HepG2 (cell line): Measurements from ENCODE around the gene ZNRF3. TPM values are rescaled to one million over a fixed set of nuclear protein-coding genes. Genes with fewer than 3 reads are reported as not detected.

ENCODE experiments used
- ARNT2 ChIP-seq: sonication (generic); formaldehyde crosslinking; IDR thresholded peaks from 2 replicates; pipeline ENCODE4 v1.8.0; 2022; ENCODE audit warnings: mild to moderate bottlenecking, low read depth, missing genetic modification reagents, moderate library complexity
- BCL3 ChIP-seq: sonication (generic); formaldehyde crosslinking; IDR thresholded peaks from 2 replicates; pipeline ENCODE4 v1.5.1; 2020; ENCODE audit warnings: mild to moderate bottlenecking, missing genetic modification reagents, moderate library complexity
- BCL6 ChIP-seq: IDR thresholded peaks from 2 replicates; pipeline ENCODE4 v1.6.1; 2016; ENCODE audit warnings: missing genetic modification reagents, missing compliant biosample characterization
- DBP ChIP-seq: sonication (generic); formaldehyde crosslinking; IDR thresholded peaks from 2 replicates; pipeline ENCODE4 v1.4.0; 2020; ENCODE audit warnings: missing genetic modification reagents; ENCODE audit errors: not compliant biosample characterization
- GZF1 ChIP-seq: sonication (generic); formaldehyde crosslinking; IDR thresholded peaks from 2 replicates; pipeline ENCODE4 v1.5.1; 2020; ENCODE audit warnings: mild to moderate bottlenecking, missing genetic modification reagents
- MTF2 ChIP-seq: sonication (generic); formaldehyde crosslinking; IDR thresholded peaks from 2 replicates; pipeline ENCODE4 v1.5.0; 2020; ENCODE audit warnings: missing genetic modification reagents, borderline replicate concordance
- PHB2 ChIP-seq: fragments of 450-650 bp; IDR thresholded peaks from 2 replicates; pipeline ENCODE4 v1.6.1; 2018; ENCODE audit not compliant: partially characterized antibody
- RBM22 ChIP-seq: fragments of 200-400 bp; formaldehyde crosslinking; optimal IDR thresholded peaks from 2 replicates; pipeline ENCODE3; 2017; ENCODE audit warnings: mild to moderate bottlenecking, low read length, moderate library complexity
- SETDB1 ChIP-seq: sonication (generic); formaldehyde crosslinking; IDR thresholded peaks from 2 replicates; pipeline ENCODE4 v1.5.1; 2020; ENCODE audit warnings: missing genetic modification reagents, mild to moderate bottlenecking, borderline replicate concordance
- SIX4 ChIP-seq: sonication (generic); formaldehyde crosslinking; IDR thresholded peaks from 2 replicates; pipeline ENCODE4 v1.4.0; 2020; ENCODE audit warnings: missing genetic modification reagents
- SP1 ChIP-seq, 2 experiments: fragments of 450-650 bp in 1 of 2; sonication (generic) in 1 of 2; formaldehyde crosslinking in 1 of 2; IDR thresholded peaks; 2 replicates each; pipeline versions ENCODE4 v1.4.0 to v1.6.1; 2016 to 2020; ENCODE audit warnings: missing genetic modification reagents in 1 of 2
- ZBTB1 ChIP-seq: sonication (generic); formaldehyde crosslinking; IDR thresholded peaks from 2 replicates; pipeline ENCODE4 v1.4.0; 2020; ENCODE audit warnings: missing genetic modification reagents, borderline replicate concordance
- ZFP37 ChIP-seq: sonication (generic); formaldehyde crosslinking; IDR thresholded peaks from 2 replicates; pipeline ENCODE4 v1.4.0; 2020; ENCODE audit warnings: missing genetic modification reagents, borderline replicate concordance
- ZNF703 ChIP-seq: sonication (generic); formaldehyde crosslinking; IDR thresholded peaks from 2 replicates; pipeline ENCODE4 v1.5.1; 2020; ENCODE audit warnings: missing genetic modification reagents, mild to moderate bottlenecking, moderate library complexity, borderline replicate concordance
- ZNF772 ChIP-seq: sonication (generic); formaldehyde crosslinking; IDR thresholded peaks from 2 replicates; pipeline ENCODE4 v1.5.0; 2020; ENCODE audit warnings: mild to moderate bottlenecking, missing genetic modification reagents
- ZNF775 ChIP-seq: sonication (generic); formaldehyde crosslinking; IDR thresholded peaks from 2 replicates; pipeline ENCODE4 v1.4.0; 2020; ENCODE audit warnings: missing genetic modification reagents, mild to moderate bottlenecking, moderate library complexity, borderline replicate concordance
- ZSCAN9 ChIP-seq: IDR thresholded peaks from 2 replicates; pipeline ENCODE4 v1.6.1; 2016; ENCODE audit warnings: borderline replicate concordance
- polyA plus RNA-seq, 8 experiments: library from polyadenylated mRNA; depleted of rRNA in 3 of 8; stranded (reverse) in 7 of 8; unstranded in 1 of 8; fragments of >200 nt; fragmentation: Illumina TruSeq in 4 of 8; extraction: Trizol in 4 of 8; gene quantifications; 2 replicates each; pipeline versions ENCODE4 v1.2.1 to v1.2.3, GENCODE V29; 2011 to 2016; ENCODE audit warnings: low read depth in 4 of 8, missing spikeins in 1 of 8, mixed read lengths in 1 of 8; ENCODE audit not compliant: insufficient read depth in 1 of 8
- total RNA-seq, 5 experiments: library from RNA; depleted of rRNA; stranded (reverse); fragments of >200 nt; fragmentation: Illumina TruSeq; extraction: Trizol; gene quantifications; 2 replicates each; pipeline ENCODE4 v1.2.3, GENCODE V29; 2016; ENCODE audit warnings: low read depth in 1 of 5
- TF ChIP-seq, protein P1 (sequence below): sonication (generic); formaldehyde crosslinking; IDR thresholded peaks from 2 replicates; pipeline ENCODE4 v1.5.0; 2020; ENCODE audit warnings: mild to moderate bottlenecking, missing genetic modification reagents
- TF ChIP-seq, protein P2 (sequence below): IDR thresholded peaks from 2 replicates; pipeline ENCODE4 v1.6.1; 2016; ENCODE audit warnings: missing biosample characterization, missing genetic modification reagents, low read depth
- TF ChIP-seq, protein P3 (sequence below): IDR thresholded peaks from 2 replicates; pipeline ENCODE4 v1.6.1; 2016; ENCODE audit warnings: missing compliant biosample characterization, missing genetic modification reagents, borderline replicate concordance
- TF ChIP-seq, protein P4 (sequence below): sonication (generic); formaldehyde crosslinking; IDR thresholded peaks from 2 replicates; pipeline ENCODE4 v1.5.0; 2020; ENCODE audit warnings: missing genetic modification reagents

ZNRF3 gene
- total and polyA plus RNA-seq, 2 of the 13 experiments (the other 11 are each of a cell fraction or from before 2014, with no cell fraction given): 20.3 to 36.7 TPM

DNA sequence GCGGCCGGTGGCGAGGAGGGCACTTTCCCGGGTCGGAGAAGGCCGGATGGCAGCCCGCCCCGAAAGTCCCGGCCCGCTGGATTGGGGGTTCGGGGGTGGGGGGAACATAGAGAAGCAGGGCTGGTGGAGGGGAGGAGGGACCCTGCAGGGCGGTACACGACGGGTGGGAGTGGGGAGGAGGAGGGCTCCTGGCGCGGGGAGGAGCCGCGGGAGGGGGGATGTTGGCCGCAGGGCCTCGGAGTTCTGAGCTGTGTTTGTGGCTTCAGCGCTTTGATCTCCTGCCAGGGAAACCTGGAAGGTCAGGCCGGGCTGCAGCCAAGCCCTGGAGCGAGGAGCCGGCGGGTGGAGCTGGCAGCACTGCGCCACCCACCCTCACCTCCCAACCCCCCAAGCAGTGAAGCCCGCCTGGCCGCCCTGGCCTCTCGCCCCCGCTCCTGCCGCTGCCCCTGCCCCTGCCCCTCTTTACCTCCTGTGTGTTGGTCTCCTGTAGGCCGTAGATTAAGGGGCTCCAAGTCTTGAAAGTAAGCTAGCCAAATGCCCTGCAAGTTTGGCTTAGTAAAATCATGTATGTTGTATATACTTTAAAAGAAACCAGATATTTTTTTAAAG is 147.3 kb downstream of the ZNRF3 start (continued):
- TF ChIP-seq SIX4 (peak; percentile 86), SETDB1 (CRISPR knock-in tag) (no peak), DBP (CRISPR knock-in tag) (no peak), ARNT2 (CRISPR knock-in tag) (no peak), BCL3 (no peak), PHB2 (no peak), ZNF703 (no peak), MTF2 (no peak), ZBTB1 (CRISPR knock-in tag) (no peak), ZSCAN9 (CRISPR knock-in tag) (peak; percentile 46; the same call in 1 of the 2 replicates), RBM22 (no peak), ZNF772 (no peak; the same call in 1 of the 2 replicates), BCL6 (peak; percentile 99), ZNF775 (CRISPR knock-in tag) (no peak), SP1 (IDR thresholded peaks at IDR 0.05) (no peak), SP1 (CRISPR knock-in tag; IDR thresholded peaks at IDR 0.05) (peak; percentile 59), GZF1 (CRISPR knock-in tag) (no peak), ZFP37 (CRISPR knock-in tag) (peak; percentile 49; the same call in 1 of the 2 replicates)
- TF ChIP-seq, protein P1, sequence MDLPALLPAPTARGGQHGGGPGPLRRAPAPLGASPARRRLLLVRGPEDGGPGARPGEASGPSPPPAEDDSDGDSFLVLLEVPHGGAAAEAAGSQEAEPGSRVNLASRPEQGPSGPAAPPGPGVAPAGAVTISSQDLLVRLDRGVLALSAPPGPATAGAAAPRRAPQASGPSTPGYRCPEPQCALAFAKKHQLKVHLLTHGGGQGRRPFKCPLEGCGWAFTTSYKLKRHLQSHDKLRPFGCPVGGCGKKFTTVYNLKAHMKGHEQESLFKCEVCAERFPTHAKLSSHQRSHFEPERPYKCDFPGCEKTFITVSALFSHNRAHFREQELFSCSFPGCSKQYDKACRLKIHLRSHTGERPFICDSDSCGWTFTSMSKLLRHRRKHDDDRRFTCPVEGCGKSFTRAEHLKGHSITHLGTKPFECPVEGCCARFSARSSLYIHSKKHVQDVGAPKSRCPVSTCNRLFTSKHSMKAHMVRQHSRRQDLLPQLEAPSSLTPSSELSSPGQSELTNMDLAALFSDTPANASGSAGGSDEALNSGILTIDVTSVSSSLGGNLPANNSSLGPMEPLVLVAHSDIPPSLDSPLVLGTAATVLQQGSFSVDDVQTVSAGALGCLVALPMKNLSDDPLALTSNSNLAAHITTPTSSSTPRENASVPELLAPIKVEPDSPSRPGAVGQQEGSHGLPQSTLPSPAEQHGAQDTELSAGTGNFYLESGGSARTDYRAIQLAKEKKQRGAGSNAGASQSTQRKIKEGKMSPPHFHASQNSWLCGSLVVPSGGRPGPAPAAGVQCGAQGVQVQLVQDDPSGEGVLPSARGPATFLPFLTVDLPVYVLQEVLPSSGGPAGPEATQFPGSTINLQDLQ: peak; percentile 58; the same call in 1 of the 2 replicates
- TF ChIP-seq, protein P2, sequence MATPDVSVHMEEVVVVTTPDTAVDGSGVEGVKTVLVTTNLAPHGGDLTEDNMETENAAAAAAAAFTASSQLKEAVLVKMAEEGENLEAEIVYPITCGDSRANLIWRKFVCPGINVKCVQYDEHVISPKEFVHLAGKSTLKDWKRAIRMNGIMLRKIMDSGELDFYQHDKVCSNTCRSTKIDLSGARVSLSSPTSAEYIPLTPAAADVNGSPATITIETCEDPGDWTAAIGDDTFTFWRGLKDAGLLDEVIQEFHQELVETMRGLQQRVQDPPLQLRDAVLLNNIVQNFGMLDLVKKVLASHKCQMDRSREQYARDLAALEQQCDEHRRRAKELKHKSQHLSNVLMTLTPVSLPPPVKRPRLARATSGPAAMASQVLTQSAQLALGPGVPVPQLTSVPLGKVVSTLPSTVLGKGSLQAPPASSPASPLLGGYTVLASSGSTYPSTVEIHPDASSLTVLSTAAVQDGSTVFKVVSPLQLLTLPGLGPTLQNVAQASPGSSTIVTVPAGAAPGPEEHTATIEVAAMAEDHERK (CRISPR knock-in tag): no peak
- TF ChIP-seq, protein P3, sequence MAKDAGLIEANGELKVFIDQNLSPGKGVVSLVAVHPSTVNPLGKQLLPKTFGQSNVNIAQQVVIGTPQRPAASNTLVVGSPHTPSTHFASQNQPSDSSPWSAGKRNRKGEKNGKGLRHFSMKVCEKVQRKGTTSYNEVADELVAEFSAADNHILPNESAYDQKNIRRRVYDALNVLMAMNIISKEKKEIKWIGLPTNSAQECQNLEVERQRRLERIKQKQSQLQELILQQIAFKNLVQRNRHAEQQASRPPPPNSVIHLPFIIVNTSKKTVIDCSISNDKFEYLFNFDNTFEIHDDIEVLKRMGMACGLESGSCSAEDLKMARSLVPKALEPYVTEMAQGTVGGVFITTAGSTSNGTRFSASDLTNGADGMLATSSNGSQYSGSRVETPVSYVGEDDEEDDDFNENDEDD (CRISPR knock-in tag): peak; percentile 47; the same call in 1 of the 2 replicates
- TF ChIP-seq, protein P4, sequence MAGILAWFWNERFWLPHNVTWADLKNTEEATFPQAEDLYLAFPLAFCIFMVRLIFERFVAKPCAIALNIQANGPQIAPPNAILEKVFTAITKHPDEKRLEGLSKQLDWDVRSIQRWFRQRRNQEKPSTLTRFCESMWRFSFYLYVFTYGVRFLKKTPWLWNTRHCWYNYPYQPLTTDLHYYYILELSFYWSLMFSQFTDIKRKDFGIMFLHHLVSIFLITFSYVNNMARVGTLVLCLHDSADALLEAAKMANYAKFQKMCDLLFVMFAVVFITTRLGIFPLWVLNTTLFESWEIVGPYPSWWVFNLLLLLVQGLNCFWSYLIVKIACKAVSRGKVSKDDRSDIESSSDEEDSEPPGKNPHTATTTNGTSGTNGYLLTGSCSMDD (CRISPR knock-in tag): no peak
